Lung (tissue), 12 donors: ENCODE data around the gene NOS1AP. TPM values are rescaled to one million over a fixed set of nuclear protein-coding genes. Genes with fewer than 3 reads are reported as not detected.

ENCODE experiments used
- ATAC-seq: fragments of 200-7000 bp; cut with Tn5 transposase; one replicate; pipeline ENCODE4 v1.9.1; 2020; ENCODE audit warnings: moderate number of reproducible peaks; ENCODE audit not compliant: insufficient read depth, low FRiP score
- DNase-seq, 3 donors: peaks; one replicate each; pipeline ENCODE4 v3.0.0-alpha.2; 2013 to 2017
- H3K27ac ChIP-seq, 2 donors: one replicate each; pipeline ENCODE4 v1.5.1; 2013; ENCODE audit warnings: mild to moderate bottlenecking in 2 of 2, moderate library complexity in 2 of 2, control low read depth in 1 of 2, inconsistent platforms in 1 of 2, low read depth in 1 of 2, low read length in 1 of 2
- H3K27me3 ChIP-seq, 3 donors: one replicate each; pipeline ENCODE4 v1.5.1; 2013; ENCODE audit warnings: low read length in 2 of 3; ENCODE audit not compliant: control insufficient read depth in 3 of 3, insufficient read depth in 3 of 3
- H3K36me3 ChIP-seq, 4 donors: one replicate each; pipeline ENCODE4 v1.5.1; 2013; ENCODE audit warnings: low read length in 4 of 4, mild to moderate bottlenecking in 1 of 4, moderate library complexity in 1 of 4; ENCODE audit not compliant: control insufficient read depth in 4 of 4, insufficient read depth in 4 of 4
- H3K4me1 ChIP-seq, 5 donors: one replicate each; pipeline ENCODE4 v1.5.1; 2013; ENCODE audit warnings: low read length in 5 of 5, mild to moderate bottlenecking in 2 of 5, moderate library complexity in 1 of 5; ENCODE audit not compliant: control insufficient read depth in 5 of 5, insufficient read depth in 5 of 5
- H3K4me3 ChIP-seq: one replicate; pipeline ENCODE4 v1.5.1; 2013; ENCODE audit warnings: mild to moderate bottlenecking, control low read depth, moderate library complexity
- H3K9ac ChIP-seq, 2 donors: one replicate each; pipeline ENCODE4 v1.5.1; 2013; ENCODE audit warnings: low read length in 2 of 2, control low read depth in 1 of 2; ENCODE audit not compliant: insufficient read depth in 1 of 2
- H3K9me3 ChIP-seq, 4 donors: one replicate each; pipeline ENCODE4 v1.5.1; 2013; ENCODE audit warnings: low read length in 3 of 4, mild to moderate bottlenecking in 1 of 4, moderate library complexity in 1 of 4; ENCODE audit not compliant: control insufficient read depth in 4 of 4, insufficient read depth in 3 of 4
- CTCF ChIP-seq: IDR thresholded peaks from 2 replicates; pipeline ENCODE4 v1.5.1; 2012; ENCODE audit warnings: mild to moderate bottlenecking; ENCODE audit errors: control extremely low read depth, extremely low read depth
- WGBS, 2 donors: extraction: QIAGEN DNeasy Blood & Tissue Kit; methylation state at CpG; one replicate each; pipeline ENCODE4 v1.1.7; 2013; 5-methylcytosine and 5-hydroxymethylcytosine counted together
- polyA plus RNA-seq, 2 donors: library from polyadenylated mRNA; stranded (reverse); fragments of 200-250 nt; gene quantifications; one replicate each; pipeline ENCODE4 v1.2.1, GENCODE V29; 2013
- total RNA-seq, 2 donors: library from RNA; depleted of rRNA in 1 of 2; stranded (reverse); fragments of >200 nt in 1 of 2; gene quantifications; one replicate each; pipeline ENCODE4 v1.2.1, GENCODE V29; 2014 to 2021
- donor health status: control.
- donor health status: control.
- donor health status: Bipolar disorder and iron deficiency.
- donor health status: healthy.
- donor health status: DM: yes; HTN: yes; CAD: no.

Gene NOS1AP
- total and polyA plus RNA-seq, 4 donors: 0.57 to 5.0 (median 1.2) TPM

- peaks cover 0 to 11% (median 0%) of the 10 kb centered on the region in 5 donors for H3K4me1 ChIP-seq
- no peak for TF ChIP-seq CTCF
- no peak for ATAC-seq
- no peak overlapping the region for H3K4me3 ChIP-seq
- H3K27me3 ChIP-seq: no peaks in the 10 kb centered on the region
- no peak overlapping the region for H3K27ac ChIP-seq
- WGBS, 2 donors: 96 to 98% methylated on average over 2 of the region's 2 CpGs
- no peaks in the 10 kb centered on the region for H3K9me3 ChIP-seq
- DNase-seq: no peak
- H3K9ac ChIP-seq: no peak overlapping the region
- H3K36me3 ChIP-seq: no peaks in the 10 kb centered on the region
These were observed 25.2 kb downstream of the NOS1AP start for GRCh38 chr1:162094723-162095122.

GRCh38 chr1:162107911-162108310 is 38.4 kb downstream of the NOS1AP start:
- Histone ChIP-seq H3K4me3 (no peak overlapping the region), H3K27me3 (no peaks in the 10 kb centered on the region), H3K9me3 (peaks cover 0 to 3% (median under 1%) of the 10 kb centered on the region in 4 donors), H3K27ac (no peak overlapping the region), H3K4me1 (no peaks in the 10 kb centered on the region), H3K36me3 (no peaks in the 10 kb centered on the region), H3K9ac (no peak overlapping the region)
- DNase-seq (no peak), ATAC-seq (no peak)
- WGBS, 2 donors: 72 to 75% methylated on average over 3 of the region's 3 CpGs
- TF ChIP-seq CTCF: no peak

GRCh38 chr1:162108426-162108825 is 38.9 kb downstream of the NOS1AP start:
- Histone ChIP-seq H3K9me3 (peaks cover 0 to 3% (median under 1%) of the 10 kb centered on the region in 4 donors), H3K9ac (no peak overlapping the region), H3K27me3 (no peaks in the 10 kb centered on the region), H3K4me3 (no peak overlapping the region), H3K27ac (no peak overlapping the region), H3K36me3 (no peaks in the 10 kb centered on the region), H3K4me1 (no peaks in the 10 kb centered on the region)
- ATAC-seq (no peak), DNase-seq (peak in 2 of 3 donors; percentile 7 to 33)
- no peak for TF ChIP-seq CTCF

- ATAC-seq (no peak), DNase-seq (no peak)
- Histone ChIP-seq H3K27me3 (no peaks in the 10 kb centered on the region), H3K4me3 (no peak overlapping the region), H3K36me3 (no peaks in the 10 kb centered on the region), H3K4me1 (peaks cover 0 to 5% (median 0%) of the 10 kb centered on the region in 5 donors), H3K9ac (no peak overlapping the region), H3K27ac (no peak overlapping the region), H3K9me3 (no peaks in the 10 kb centered on the region)
- no peak for TF ChIP-seq CTCF
These were observed 41.4 kb downstream of the NOS1AP start for GRCh38 chr1:162110910-162111309.
